H54 (cell line): Measurements from ENCODE around the gene CMTM8.

Experiments used
- DNase-seq: peaks from one replicate; pipeline ENCODE4 v3.0.0; 2011; ENCODE audit warnings: low spot score, mixed read lengths; ENCODE audit not compliant: insufficient read length
- FAIRE-seq: peaks from 3 replicates; lab custom pipeline; 2011; peaks lifted over from hg19 to GRCh38; lab: Jason Lieb, UNC
- POLR2A ChIP-seq: IDR thresholded peaks from 2 replicates; pipeline ENCODE4 v1.6.1; 2011; ENCODE audit warnings: low read depth, mild to moderate bottlenecking, low read length

CMTM8 gene

DNA sequence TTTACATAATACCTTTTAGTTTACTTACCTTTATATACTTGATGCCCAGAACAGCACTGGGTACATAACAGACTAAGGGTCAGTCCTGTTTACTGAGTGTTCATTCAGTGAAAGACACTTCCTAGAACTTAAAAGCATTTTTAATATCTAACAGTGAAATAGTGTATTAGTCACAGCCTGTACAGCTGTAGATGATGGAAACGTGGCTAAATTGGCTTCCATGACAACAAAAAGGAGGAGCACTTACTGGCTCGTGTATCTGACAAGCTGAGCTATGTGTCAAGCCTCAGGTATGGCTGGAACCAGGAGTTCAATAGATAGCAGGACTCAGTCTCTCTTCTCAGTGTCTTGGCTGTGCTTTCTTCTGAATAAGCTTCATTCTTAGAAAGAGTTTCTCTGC, 40.2 kb downstream of the CMTM8 start:
- no peak for DNase-seq
- no peak for TF ChIP-seq POLR2A
- no peak for FAIRE-seq

DNA sequence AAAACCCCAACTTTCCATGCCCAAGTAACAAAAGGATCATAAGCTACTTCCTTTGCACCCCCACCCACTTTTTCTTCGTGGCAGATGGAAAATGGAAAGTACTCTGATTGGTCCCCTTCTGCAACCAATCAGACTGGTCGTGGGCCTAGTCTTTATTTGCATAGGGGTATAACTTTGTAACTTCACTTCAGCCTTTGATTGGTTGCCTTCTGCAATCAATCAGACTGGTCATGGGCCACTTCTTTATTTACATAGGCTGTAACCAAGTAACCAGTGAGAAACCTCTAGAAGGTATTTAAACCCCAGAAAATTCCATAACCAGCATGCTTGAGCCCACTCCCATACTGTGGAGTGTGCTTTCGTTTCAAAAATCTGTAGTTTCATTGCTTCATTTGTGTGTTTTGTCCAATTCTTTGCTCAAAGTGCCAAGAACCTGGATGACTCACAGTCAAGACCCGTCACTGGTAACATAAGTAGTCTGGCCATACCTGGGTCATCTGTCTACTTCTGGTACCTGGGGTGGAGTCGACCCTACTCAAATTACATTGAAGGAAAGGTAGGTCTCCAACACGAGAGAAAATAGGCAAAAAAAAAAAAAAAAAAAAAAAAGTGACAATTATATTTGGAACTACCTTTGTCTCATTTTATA, 41.9 kb downstream of the CMTM8 start:
- no peak for FAIRE-seq
- no peak for TF ChIP-seq POLR2A
- no peak for DNase-seq

DNA sequence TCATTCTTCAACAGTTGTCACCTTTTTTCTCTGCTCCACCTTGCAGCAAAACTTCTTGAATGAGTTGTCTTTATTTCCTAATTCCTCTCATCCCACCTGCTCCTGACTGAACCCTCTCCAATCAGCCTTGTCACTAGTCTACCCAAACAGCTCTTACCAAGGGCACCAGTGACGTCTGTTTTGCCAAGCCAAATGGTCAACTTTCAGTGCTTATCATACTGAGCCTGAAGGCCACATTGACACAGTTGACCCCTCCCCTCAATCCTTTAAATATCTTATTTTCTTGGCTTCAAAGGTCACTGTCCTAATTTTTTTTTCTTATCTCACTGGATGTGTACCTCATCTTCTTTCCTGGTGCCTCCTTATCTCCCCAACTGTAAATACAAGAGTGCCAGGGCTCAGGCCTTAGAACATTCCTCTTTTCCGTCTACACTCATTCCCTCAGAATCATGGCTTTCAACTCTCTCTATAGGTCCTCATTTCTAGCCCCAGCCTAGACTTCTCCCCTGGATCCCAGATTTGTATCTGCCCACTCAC, 43.2 kb downstream of the CMTM8 start:
- FAIRE-seq (no peak), DNase-seq (no peak)
- TF ChIP-seq POLR2A = no peak

DNA sequence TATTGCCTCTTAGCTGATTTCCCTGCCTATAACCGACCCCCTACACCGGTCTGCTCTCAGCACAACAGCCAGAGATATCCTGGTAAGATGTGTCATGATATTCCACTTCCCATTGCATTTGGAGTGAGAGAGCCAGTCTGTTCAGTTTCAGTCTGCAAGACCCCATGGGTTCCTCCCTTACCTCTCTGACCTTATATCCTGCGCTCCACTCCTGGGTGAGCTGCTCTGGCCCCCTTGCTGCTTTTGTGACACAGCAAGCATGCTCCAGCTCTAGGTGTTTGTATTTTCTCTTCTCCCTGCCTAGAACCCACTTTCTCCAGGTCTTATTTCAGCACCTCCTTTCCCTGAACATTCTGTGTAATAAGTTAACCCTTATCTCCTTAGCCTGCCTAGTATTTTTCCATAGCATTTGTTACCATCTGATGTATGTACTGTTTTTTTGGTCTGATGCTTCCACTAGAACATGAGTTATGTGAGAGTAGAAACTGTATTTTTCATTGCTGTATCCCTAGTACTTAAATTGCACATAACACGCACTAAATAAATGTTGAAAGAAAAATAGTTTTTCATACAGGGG, 44.2 kb downstream of the CMTM8 start:
- no peak for DNase-seq
- TF ChIP-seq POLR2A = no peak
- no peak for FAIRE-seq

GRCh38 chr3:32283304-32283703, 44.8 kb downstream of the CMTM8 start:
- no peak for TF ChIP-seq POLR2A
- DNase-seq (no peak), FAIRE-seq (no peak)

- FAIRE-seq (no peak), DNase-seq (no peak)
- TF ChIP-seq POLR2A = no peak
Observed at GRCh38 chr3:32284443-32285212, 46.1 kb downstream of the CMTM8 start.

GRCh38 chr3:32285891-32286290, 47.4 kb downstream of the CMTM8 start:
- no peak for TF ChIP-seq POLR2A
- no peak for FAIRE-seq
- DNase-seq = no peak

DNA sequence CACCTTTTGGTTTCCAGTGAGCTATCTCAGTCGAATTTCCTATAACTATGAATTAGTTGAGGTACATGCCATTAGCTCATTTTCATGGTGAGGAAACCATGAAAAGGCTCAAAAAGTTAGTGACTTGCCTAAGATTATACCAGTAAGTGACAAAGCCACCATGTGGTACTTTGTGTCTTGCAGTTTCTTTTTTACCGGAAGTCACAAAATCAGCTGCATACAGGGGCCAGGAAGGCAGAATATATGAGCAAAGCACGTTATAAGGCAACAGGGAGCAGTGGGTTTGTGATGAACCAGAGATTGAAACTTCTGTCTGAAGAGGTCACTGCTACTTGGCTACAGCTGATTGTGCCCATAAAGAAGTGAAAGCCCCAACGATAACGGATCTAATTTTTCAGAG, 50.3 kb downstream of the CMTM8 start:
- no peak for TF ChIP-seq POLR2A
- FAIRE-seq (no peak), DNase-seq (no peak)

DNA sequence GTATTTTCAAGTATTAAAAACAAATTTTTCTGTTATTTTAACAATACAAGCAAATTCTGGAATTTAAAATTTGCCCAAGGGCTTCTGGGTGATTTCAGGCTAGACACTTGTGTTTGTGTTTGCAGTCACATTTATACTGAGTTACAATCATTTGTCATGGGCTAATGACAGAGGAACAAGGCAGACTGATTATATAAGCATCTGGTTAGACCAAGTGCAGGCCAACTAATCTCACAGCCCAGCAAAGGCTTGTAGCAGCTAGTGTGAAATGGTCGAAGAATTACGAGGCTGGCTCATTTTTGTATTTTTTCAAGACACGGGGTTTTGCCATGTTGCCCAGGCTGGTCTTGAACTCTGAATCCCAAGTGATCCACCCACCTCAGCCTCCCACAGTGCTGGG, 52.1 kb downstream of the CMTM8 start:
- FAIRE-seq = no peak
- TF ChIP-seq POLR2A = no peak
- no peak for DNase-seq

GRCh38 chr3:32292085-32292796, 53.8 kb downstream of the CMTM8 start:
- DNase-seq (no peak), FAIRE-seq (no peak)
- TF ChIP-seq POLR2A = no peak

DNA sequence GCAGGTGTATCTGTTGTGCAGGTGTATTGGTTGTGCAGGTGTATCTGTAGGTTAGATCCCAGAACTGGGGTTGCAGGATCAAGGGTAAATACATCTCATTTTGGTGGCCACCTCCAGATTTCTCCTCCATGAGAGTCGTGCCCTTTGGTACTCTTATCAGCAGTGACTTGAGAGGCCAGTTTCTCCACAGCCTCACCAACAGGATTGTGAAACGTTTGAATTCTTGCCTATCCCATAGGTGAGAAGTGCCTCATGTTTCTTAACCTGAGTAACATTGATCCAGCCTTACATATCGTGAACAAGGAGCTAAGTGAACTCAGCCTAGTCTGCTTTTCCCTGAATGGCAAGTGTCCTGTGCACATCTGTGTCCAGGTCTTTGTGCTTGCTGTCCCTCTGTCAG, 55.4 kb downstream of the CMTM8 start:
- TF ChIP-seq POLR2A = no peak
- FAIRE-seq (no peak), DNase-seq (no peak)

DNA sequence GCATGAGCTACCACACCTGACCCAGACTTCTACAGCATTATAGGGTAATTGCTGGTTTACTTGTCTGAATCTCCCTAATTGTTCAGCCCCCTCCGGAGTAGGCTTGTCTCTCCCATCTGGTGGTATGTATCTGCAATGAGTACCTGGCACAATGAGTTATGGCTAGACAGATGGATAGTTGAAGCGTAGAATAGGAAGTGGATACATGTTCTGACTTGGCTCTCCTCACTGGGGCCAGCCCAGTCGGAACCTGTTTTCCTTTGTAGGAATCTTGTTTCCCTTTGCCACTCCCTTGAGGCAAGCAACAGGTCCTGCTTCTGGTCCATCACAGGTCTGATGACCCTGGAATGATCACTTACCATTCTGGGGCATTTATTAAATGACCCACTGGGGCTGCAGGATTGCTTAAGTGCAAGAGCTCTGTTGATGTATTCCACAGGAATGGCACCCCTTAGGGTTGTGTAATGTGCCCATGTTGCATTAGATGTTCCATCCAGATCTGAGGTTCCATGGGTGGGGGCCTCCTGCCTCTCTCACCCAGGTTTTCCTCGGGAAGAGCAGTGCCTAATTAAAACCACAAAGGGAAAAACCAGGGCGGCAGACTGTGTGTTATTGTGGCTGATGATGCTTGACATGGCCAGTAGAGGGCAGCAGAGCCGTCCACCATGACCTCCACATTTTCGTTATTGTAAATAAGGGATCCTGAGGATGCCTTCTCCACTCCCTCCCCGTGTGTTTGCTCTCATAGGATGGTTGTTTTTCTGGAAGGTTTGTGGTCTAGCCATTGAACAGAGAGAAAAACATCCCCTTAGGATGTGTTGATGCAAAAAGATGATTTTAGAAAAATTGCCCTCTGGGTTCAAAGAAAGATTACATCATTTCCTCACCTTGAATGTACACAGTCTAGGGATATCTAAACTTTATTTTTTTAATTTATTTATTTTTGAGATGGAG, 58.0 kb downstream of the CMTM8 start:
- no peak for TF ChIP-seq POLR2A
- DNase-seq (peak; percentile 63), FAIRE-seq (peak; percentile 30)

GRCh38 chr3:32297366-32297765, 58.9 kb downstream of the CMTM8 start:
- FAIRE-seq (no peak), DNase-seq (no peak)
- TF ChIP-seq POLR2A = no peak
